Breast epithelium (tissue), 4 donors: ENCODE results near the gene TRPC4AP. TPM values are rescaled to one million over a fixed set of nuclear protein-coding genes. Genes with fewer than 3 reads are reported as not detected.
A peak's percentile ranks its signal among the peaks of the same experiment; 100 is the strongest.

Experiments used
- DNase-seq, 2 donors: peaks; one replicate each; pipeline ENCODE4 v3.0.0-alpha.2; 2019; ENCODE audit warnings: low spot score in 2 of 2
- H3K27ac ChIP-seq, 2 donors: fragments of 200-600 bp; sonication (generic) in 1 of 2; one replicate each; pipeline ENCODE4 v1.5.1; 2016 to 2019; ENCODE audit warnings: mild to moderate bottlenecking in 1 of 2
- H3K27me3 ChIP-seq, 2 donors: fragments of 200-600 bp; sonication (generic) in 1 of 2; one replicate each; pipeline versions ENCODE4 v1.5.1 to v1.6.0; 2017 to 2019; ENCODE audit warnings: control low read depth in 1 of 2, mild to moderate bottlenecking in 1 of 2
- H3K36me3 ChIP-seq: fragments of 200-600 bp; one replicate; pipeline ENCODE4 v1.5.1; 2019
- H3K4me1 ChIP-seq, 2 donors: fragments of 200-600 bp; sonication (generic); one replicate each; pipeline ENCODE4 v1.5.1; 2016 to 2019; ENCODE audit warnings: control low read depth in 1 of 2
- H3K4me3 ChIP-seq, 3 donors: fragments of 200-600 bp; sonication (generic); 1 replicate in 2 of 3; 2 replicates in 1 of 3; pipeline ENCODE4 v1.5.1; 2016 to 2019; ENCODE audit warnings: mild to moderate bottlenecking in 3 of 3, moderate library complexity in 2 of 3
- H3K9me3 ChIP-seq, 2 donors: fragments of 200-600 bp; sonication (generic) in 1 of 2; one replicate each; pipeline ENCODE4 v1.5.1; 2016 to 2019; ENCODE audit warnings: control low read depth in 1 of 2
- CTCF ChIP-seq, 3 donors: fragments of 450-650 bp; IDR thresholded peaks; one replicate each; pipeline ENCODE4 v1.5.1; 2016 to 2017; ENCODE audit warnings: antibody characterized with exemption in 3 of 3, mild to moderate bottlenecking in 3 of 3, moderate library complexity in 3 of 3
- POLR2A ChIP-seq: fragments of 450-650 bp; IDR thresholded peaks from one replicate; pipeline ENCODE4 v1.6.1; 2016; ENCODE audit warnings: antibody characterized with exemption, mild to moderate bottlenecking, moderate library complexity
- POLR2AphosphoS5 ChIP-seq, 3 donors: sonication (generic); formaldehyde crosslinking; IDR thresholded peaks; one replicate each; pipeline ENCODE4 v1.6.1; 2017; ENCODE audit warnings: antibody characterized with exemption in 3 of 3
- intact Hi-C: fragments of 100-400 bp; cut with DNase I; formaldehyde crosslinking; loops from one replicate; pipeline ENCODE4 v1.15.1; 2023; ENCODE audit warnings: low total_unique reads
- total RNA-seq, 3 donors: library from RNA; depleted of rRNA; stranded (reverse); fragments of >200 nt; gene quantifications; one replicate each; pipeline ENCODE4 v1.1.0, GENCODE V29; 2016

TRPC4AP gene
- total RNA-seq, 3 donors from 2014 or later, result 62.6 to 71.7 (median 69.5) TPM

GRCh38 chr20:34989118-34989517 lies 103.5 kb downstream of the TRPC4AP start:
- peaks cover 3 to 4% of the 10 kb centered on the region in 2 donors for H3K27me3 ChIP-seq
- no peaks in the 10 kb centered on the region for H3K9me3 ChIP-seq
- H3K4me1 ChIP-seq, result no peaks in the 10 kb centered on the region
- H3K4me3 ChIP-seq, result no peak overlapping the region
- no peak overlapping the region for H3K27ac ChIP-seq
- TF ChIP-seq POLR2A, result no peak
- no peak for TF ChIP-seq POLR2AphosphoS5 (IDR thresholded peaks at IDR 0.05)
- no peak for TF ChIP-seq CTCF (IDR thresholded peaks at IDR 0.05)
- DNase-seq, result no peak
- H3K36me3 ChIP-seq, result no peaks in the 10 kb centered on the region
- intact Hi-C loops, result no loop called here

GRCh38 chr20:34988191-34988540 lies 104.4 kb downstream of the TRPC4AP start:
- no peaks in the 10 kb centered on the region for H3K4me1 ChIP-seq
- intact Hi-C loops, result no loop called here
- no peak for DNase-seq
- H3K27me3 ChIP-seq, result peaks cover 4 to 10% of the 10 kb centered on the region in 2 donors
- TF ChIP-seq POLR2AphosphoS5 (IDR thresholded peaks at IDR 0.05), result peak in 1 of 3 donors; percentile 15
- no peak for TF ChIP-seq CTCF (IDR thresholded peaks at IDR 0.05)
- no peak for TF ChIP-seq POLR2A
- no peak overlapping the region for H3K27ac ChIP-seq
- no peaks in the 10 kb centered on the region for H3K36me3 ChIP-seq
- H3K4me3 ChIP-seq, result no peak overlapping the region
- H3K9me3 ChIP-seq, result no peaks in the 10 kb centered on the region

GRCh38 chr20:34987288-34988190 lies 105.1 kb downstream of the TRPC4AP start:
- Histone ChIP-seq H3K27ac (no peak overlapping the region), H3K36me3 (no peaks in the 10 kb centered on the region), H3K9me3 (no peaks in the 10 kb centered on the region), H3K4me3 (no peak overlapping the region), H3K27me3 (peaks cover 4 to 10% of the 10 kb centered on the region in 2 donors), H3K4me1 (no peaks in the 10 kb centered on the region)
- DNase-seq, result no peak
- TF ChIP-seq POLR2A, result no peak
- TF ChIP-seq CTCF (IDR thresholded peaks at IDR 0.05), result no peak
- no peak for TF ChIP-seq POLR2AphosphoS5 (IDR thresholded peaks at IDR 0.05)
- intact Hi-C loops, result no loop called here

- no peak for DNase-seq
- no peak for TF ChIP-seq POLR2AphosphoS5 (IDR thresholded peaks at IDR 0.05)
- H3K36me3 ChIP-seq, result no peaks in the 10 kb centered on the region
- intact Hi-C loops, result no loop called here
- H3K27me3 ChIP-seq, result peaks cover 4 to 10% of the 10 kb centered on the region in 2 donors
- H3K4me3 ChIP-seq, result no peak overlapping the region
- no peaks in the 10 kb centered on the region for H3K9me3 ChIP-seq
- H3K4me1 ChIP-seq, result no peaks in the 10 kb centered on the region
- no peak overlapping the region for H3K27ac ChIP-seq
These were observed 106.0 kb downstream of the TRPC4AP start for GRCh38 chr20:34986311-34987287.

GRCh38 chr20:34985461-34986310 lies 106.9 kb downstream of the TRPC4AP start:
- TF ChIP-seq POLR2AphosphoS5 (IDR thresholded peaks at IDR 0.05), result no peak
- TF ChIP-seq CTCF (IDR thresholded peaks at IDR 0.05), result no peak
- TF ChIP-seq POLR2A, result no peak
- Histone ChIP-seq H3K27ac (no peak overlapping the region), H3K9me3 (no peaks in the 10 kb centered on the region), H3K36me3 (no peaks in the 10 kb centered on the region), H3K4me1 (no peaks in the 10 kb centered on the region), H3K4me3 (no peak overlapping the region), H3K27me3 (peaks cover 4 to 10% of the 10 kb centered on the region in 2 donors)
- intact Hi-C loops, result no loop called here
- no peak for DNase-seq
